Caco-2 (cell line): ENCODE measurements around the gene NUP210L. TPM values are rescaled to one million over a fixed set of nuclear protein-coding genes. Genes with fewer than 3 reads are reported as not detected.

ENCODE experiments used
- BruUV-seq: library from RNA; stranded (reverse); fragments of 400-500 nt; replicated peaks from 2 replicates; lab custom pipeline; 2021; lab: Mats Ljungman, UMichigan
- CTCF ChIA-PET: fragments of 300-600 bp; sonication (Branson Sonifier 250); formaldehyde crosslinking; loops from one replicate; lab custom pipeline; 2022; ENCODE audit warnings: antibody characterized with exemption; lab: Charles Lee
- POLR2A ChIA-PET: fragments of 300-600 bp; sonication (Branson Sonifier 250); formaldehyde crosslinking; loops from one replicate; lab custom pipeline; 2022; ENCODE audit warnings: antibody characterized with exemption; lab: Charles Lee
- DNase-seq, 2 experiments: peaks; one replicate each; pipeline versions ENCODE4 v3.0.0 to v3.0.0-alpha.2; 2020 to 2022
- H3K27me3 ChIP-seq: replicated peaks from 2 replicates; pipeline ENCODE4 v1.6.0; 2011; ENCODE audit warnings: low read length; ENCODE audit not compliant: control insufficient read depth, insufficient read depth
- H3K36me3 ChIP-seq: 2 replicates; pipeline ENCODE4 v1.5.1; 2011; ENCODE audit warnings: low read length; ENCODE audit not compliant: control insufficient read depth, insufficient read depth
- H3K4me1 ChIP-seq: fragments of 250-450 bp; sonication (Bioruptor Pico); 2 replicates; pipeline ENCODE4 v1.5.1; 2020; ENCODE audit warnings: mild to moderate bottlenecking
- H3K4me3 ChIP-seq: 2 replicates; pipeline ENCODE4 v1.5.1; 2011; ENCODE audit warnings: low read depth, mild to moderate bottlenecking, control low read depth, low read length
- H3K9me3 ChIP-seq: fragments of 250-450 bp; sonication (Bioruptor Pico); 2 replicates; pipeline ENCODE4 v1.5.1; 2020; ENCODE audit warnings: mild to moderate bottlenecking, moderate library complexity
- H3K27ac Mint-ChIP-seq: one replicate; pipeline ENCODE4 v1.8.0; 2022; ENCODE audit warnings: mixed read lengths; ENCODE audit not compliant: unreplicated experiment
- H3K27me3 Mint-ChIP-seq: one replicate; pipeline ENCODE4 v1.8.0; 2022; ENCODE audit warnings: mixed read lengths; ENCODE audit not compliant: insufficient read depth, unreplicated experiment
- H3K36me3 Mint-ChIP-seq: one replicate; pipeline ENCODE4 v1.8.0; 2022; ENCODE audit warnings: mild to moderate bottlenecking, mixed read lengths; ENCODE audit not compliant: insufficient read depth, unreplicated experiment
- H3K4me1 Mint-ChIP-seq: one replicate; pipeline ENCODE4 v1.8.0; 2022; ENCODE audit warnings: low read depth, mixed read lengths; ENCODE audit not compliant: unreplicated experiment
- H3K4me3 Mint-ChIP-seq: one replicate; pipeline ENCODE4 v1.8.0; 2022; ENCODE audit warnings: mild to moderate bottlenecking, moderate library complexity, mixed read lengths; ENCODE audit not compliant: unreplicated experiment
- H3K9me3 Mint-ChIP-seq: one replicate; pipeline ENCODE4 v1.8.0; 2022; ENCODE audit warnings: mixed read lengths; ENCODE audit not compliant: unreplicated experiment
- CTCF ChIP-seq, 2 experiments: fragments of 200-600 bp in 1 of 2; IDR thresholded peaks; 1 replicate in 1 of 2; 2 replicates in 1 of 2; pipeline versions ENCODE4 v1.5.1 to v1.8.0; 2011 to 2022; ENCODE audit warnings: antibody characterized with exemption in 1 of 2, control low read depth in 1 of 2, inconsistent platforms in 1 of 2, low read depth in 1 of 2, low read length in 1 of 2, mild to moderate bottlenecking in 1 of 2, moderate library complexity in 1 of 2; ENCODE audit not compliant: insufficient read depth in 1 of 2, severe bottlenecking in 1 of 2, unreplicated experiment in 1 of 2
- intact Hi-C: fragments of 100-400 bp; cut with micrococcal nuclease; formaldehyde crosslinking; loops from one replicate; pipeline ENCODE4 v1.10.0; 2022; ENCODE audit not compliant: unreplicated experiment
- total RNA-seq: library from RNA; stranded (reverse); gene quantifications from 2 replicates; pipeline ENCODE4 v1.2.3, GENCODE V29; 2022

NUP210L gene
- total RNA-seq, 1 experiment from 2014 or later = 0.07 TPM

- no peak overlapping the region for H3K4me3 ChIP-seq
- BruUV-seq = no TSS peak
- H3K9me3 ChIP-seq = 0 out of 2 replicates have a peak, but pooled peaks cover 4% of the 10 kb centered on the region
- no peaks in the 10 kb centered on the region for H3K27me3 ChIP-seq
- DNase-seq = no peak
- Mint-ChIP-seq H3K4me3 (no peak overlapping the region), H3K36me3 (no peaks in the 10 kb centered on the region), H3K27ac (no peak overlapping the region), H3K9me3 (no peaks in the 10 kb centered on the region), H3K4me1 (no peaks in the 10 kb centered on the region), H3K27me3 (no peaks in the 10 kb centered on the region)
- no peaks in the 10 kb centered on the region for H3K36me3 ChIP-seq
- ChIA-PET POLR2A (no interaction called here), CTCF (interaction anchor here (0.5 kb wide), 1 partner anchor 579 kb away, joined by 3 read pairs; no protein-coding TSS in a partner anchor)
- intact Hi-C loops = no loop called here
- no peak for TF ChIP-seq CTCF (IDR thresholded peaks at IDR 0.05; ENCODE audit: insufficient read depth in 1 of 2, low read depth in 1 of 2, low read length in 1 of 2, severe bottlenecking in 1 of 2, unreplicated experiment in 1 of 2)
- H3K4me1 ChIP-seq = no peaks in the 10 kb centered on the region
These were observed 59.3 kb downstream of the NUP210L start for GRCh38 chr1:154095456-154096060.

DNA sequence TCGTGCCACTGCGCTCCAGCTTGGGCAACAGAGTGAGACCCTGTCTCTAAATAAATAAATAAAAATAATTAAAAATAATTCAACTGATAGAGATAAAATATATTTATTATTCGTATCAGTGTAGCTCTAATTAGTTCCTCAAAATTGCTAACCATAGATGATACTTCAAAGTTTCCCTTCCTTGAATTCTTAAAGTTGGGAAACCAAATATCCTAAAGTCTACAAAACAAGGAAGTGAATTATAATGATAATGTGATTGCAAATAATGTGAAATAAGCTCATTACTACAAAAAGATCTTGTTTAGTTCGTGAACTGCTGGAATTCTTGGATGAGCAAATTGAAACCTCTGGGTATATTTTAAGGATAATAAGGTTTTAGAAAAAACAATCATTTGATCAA, 60.5 kb downstream of the NUP210L start:
- H3K9me3 ChIP-seq = 0 out of 2 replicates have a peak, but pooled peaks cover 4% of the 10 kb centered on the region
- Mint-ChIP-seq H3K36me3 (no peaks in the 10 kb centered on the region), H3K9me3 (no peaks in the 10 kb centered on the region), H3K4me1 (no peaks in the 10 kb centered on the region), H3K4me3 (no peak overlapping the region), H3K27ac (no peak overlapping the region), H3K27me3 (no peaks in the 10 kb centered on the region)
- no peak for DNase-seq
- ChIA-PET CTCF (no interaction called here), POLR2A (no interaction called here)
- no peaks in the 10 kb centered on the region for H3K27me3 ChIP-seq
- intact Hi-C loops = no loop called here
- no peaks in the 10 kb centered on the region for H3K36me3 ChIP-seq
- no TSS peak for BruUV-seq
- no peaks in the 10 kb centered on the region for H3K4me1 ChIP-seq
- no peak for TF ChIP-seq CTCF (IDR thresholded peaks at IDR 0.05; ENCODE audit: insufficient read depth in 1 of 2, low read depth in 1 of 2, low read length in 1 of 2, severe bottlenecking in 1 of 2, unreplicated experiment in 1 of 2)
- H3K4me3 ChIP-seq = no peak overlapping the region

GRCh38 chr1:154093699-154094098, 61.2 kb downstream of the NUP210L start:
- Mint-ChIP-seq H3K36me3 (no peaks in the 10 kb centered on the region), H3K4me3 (no peak overlapping the region), H3K27me3 (no peaks in the 10 kb centered on the region), H3K27ac (no peak overlapping the region), H3K4me1 (no peaks in the 10 kb centered on the region), H3K9me3 (no peaks in the 10 kb centered on the region)
- no TSS peak for BruUV-seq
- no peak for DNase-seq
- Histone ChIP-seq H3K4me1 (no peaks in the 10 kb centered on the region), H3K4me3 (no peak overlapping the region), H3K27me3 (no peaks in the 10 kb centered on the region), H3K36me3 (no peaks in the 10 kb centered on the region), H3K9me3 (0 out of 2 replicates have a peak, but pooled peaks cover 4% of the 10 kb centered on the region)
- intact Hi-C loops = no loop called here
- POLR2A ChIA-PET = no interaction called here
- TF ChIP-seq CTCF (IDR thresholded peaks at IDR 0.05; ENCODE audit: insufficient read depth in 1 of 2, low read depth in 1 of 2, low read length in 1 of 2, severe bottlenecking in 1 of 2, unreplicated experiment in 1 of 2) = no peak
- CTCF ChIA-PET = no interaction called here
